Right forelimb (tissue), 1 donor: ENCODE data around the gene CEP70.

ENCODE experiments used
- DNase-seq: peaks from one replicate; pipeline ENCODE4 v3.0.0-alpha.2; 2018

Gene CEP70

DNA sequence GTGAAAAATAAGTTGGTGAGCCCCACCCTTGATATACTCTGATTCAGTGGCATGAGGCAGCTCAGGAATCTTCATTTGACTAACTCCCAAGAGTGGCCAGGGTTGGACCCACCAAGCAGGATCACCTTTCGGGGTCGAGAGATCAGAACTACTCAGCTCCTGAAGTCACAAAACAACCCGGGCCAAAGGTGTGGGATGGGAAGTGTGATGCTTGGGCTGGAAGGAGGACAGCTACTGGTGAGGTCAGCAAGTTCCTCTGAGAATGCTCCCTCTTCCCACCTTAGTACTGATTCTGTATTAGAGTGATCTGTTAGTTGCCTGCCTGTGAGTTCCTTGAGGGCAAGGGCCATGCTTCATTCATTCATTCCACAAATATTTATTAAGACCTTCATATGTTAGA, 144.6 kb downstream of the CEP70 start:
- no peak for DNase-seq

DNA sequence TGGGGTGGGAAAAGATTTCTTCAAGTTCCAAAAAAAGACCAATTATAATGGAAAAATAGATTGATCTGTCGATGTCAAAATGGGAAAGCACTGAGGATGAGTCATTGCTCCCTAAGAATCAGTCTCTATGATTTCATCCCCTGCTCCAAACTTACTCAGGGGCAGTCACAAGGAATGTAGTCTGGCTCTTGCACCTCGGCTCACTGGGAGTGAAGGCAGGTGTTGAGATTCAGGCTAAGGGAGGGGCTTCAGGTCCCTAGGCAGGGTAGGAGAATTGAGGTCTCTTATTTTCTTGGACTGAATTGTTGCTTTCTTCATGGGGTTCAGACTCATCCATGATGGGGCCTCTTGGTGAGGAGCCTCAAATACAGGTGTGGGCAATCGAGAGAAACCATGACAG, 145.4 kb downstream of the CEP70 start:
- no peak for DNase-seq

DNA sequence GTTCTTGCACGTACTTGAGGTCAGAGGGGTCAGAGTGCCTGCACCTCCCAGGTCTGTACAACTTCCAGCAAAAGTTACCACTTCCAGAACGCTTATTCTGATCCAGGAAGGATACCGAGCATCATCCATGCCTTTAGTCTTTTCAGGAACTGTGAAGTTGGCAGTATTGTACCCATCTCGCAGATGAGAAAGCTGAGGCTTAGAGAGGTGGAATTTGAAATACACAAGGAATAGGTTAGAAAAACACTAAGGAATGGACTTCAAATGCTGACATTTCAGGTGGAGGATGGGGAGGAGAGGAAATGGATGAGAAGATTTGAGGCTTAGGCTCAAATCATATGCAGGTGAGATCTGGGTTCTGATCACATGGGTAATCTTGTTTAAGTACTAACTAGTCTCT, 148.4 kb downstream of the CEP70 start:
- no peak for DNase-seq

DNA sequence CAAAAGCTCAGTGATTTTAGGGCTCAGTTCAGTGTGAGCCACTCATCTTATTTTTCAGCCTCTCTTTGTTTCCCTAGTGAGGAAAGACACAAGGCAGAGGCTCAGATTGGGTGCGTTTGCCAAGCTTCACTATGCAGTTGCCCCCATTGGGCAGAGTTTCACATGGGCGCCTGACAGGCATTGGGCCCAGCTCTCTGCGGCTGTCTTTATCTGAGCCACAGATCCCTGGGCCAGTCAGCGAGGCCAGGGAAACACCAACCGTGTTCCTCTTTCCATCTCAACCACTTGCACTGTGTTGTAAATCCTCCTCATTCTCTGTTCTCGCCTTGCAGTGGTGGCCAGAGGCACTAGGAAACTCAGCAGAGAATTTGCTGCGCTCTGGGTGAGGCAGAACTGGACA, 148.8 kb downstream of the CEP70 start:
- no peak for DNase-seq
